PC-9 (cell line): ENCODE results near the gene REPS2. TPM values are rescaled to one million over a fixed set of nuclear protein-coding genes. Genes with fewer than 3 reads are reported as not detected.

Experiments
- BruUV-seq: library from RNA; stranded (reverse); fragments of 400-500 nt; replicated peaks from 2 replicates; lab custom pipeline; 2021; lab: Mats Ljungman, UMichigan
- CTCF ChIA-PET: fragments of 300-600 bp; sonication (Branson Sonifier 250); formaldehyde crosslinking; loops from one replicate; lab custom pipeline; 2022; ENCODE audit warnings: antibody characterized with exemption; lab: Charles Lee
- POLR2A ChIA-PET: fragments of 300-600 bp; sonication (Branson Sonifier 250); formaldehyde crosslinking; loops from one replicate; lab custom pipeline; 2022; ENCODE audit warnings: antibody characterized with exemption; ENCODE audit not compliant: unreplicated experiment; lab: Charles Lee
- DNase-seq, 2 experiments: peaks; one replicate each; pipeline versions ENCODE4 v3.0.0 to v3.0.0-alpha.2; 2015 to 2022; ENCODE audit warnings: mixed read lengths in 1 of 2
- H2AFZ ChIP-seq: fragments of 200-600 bp; sonication (generic); 2 replicates; pipeline ENCODE4 v1.8.1; 2017; ENCODE audit warnings: antibody characterized with exemption
- H3F3A ChIP-seq: fragments of 200-600 bp; sonication (generic); 2 replicates; pipeline ENCODE4 v1.8.1; 2017; ENCODE audit warnings: antibody characterized with exemption, mild to moderate bottlenecking, low read depth; ENCODE audit not compliant: insufficient read depth
- H3K27ac ChIP-seq: fragments of 200-600 bp; sonication (generic); 2 replicates; pipeline ENCODE4 v1.6.1; 2016; ENCODE audit warnings: mixed run types
- H3K27me3 ChIP-seq: fragments of 200-600 bp; sonication (generic); 2 replicates; pipeline ENCODE4 v1.6.1; 2016; ENCODE audit warnings: low read depth, mixed run types; ENCODE audit not compliant: insufficient read depth
- H3K36me3 ChIP-seq: fragments of 200-600 bp; sonication (generic); 2 replicates; pipeline ENCODE4 v1.6.1; 2016; ENCODE audit warnings: low read depth, mixed run types
- H3K4me1 ChIP-seq: fragments of 200-600 bp; sonication (generic); replicated peaks from 2 replicates; pipeline ENCODE4 v1.6.1; 2016; ENCODE audit warnings: mixed run types; ENCODE audit not compliant: insufficient read depth
- H3K4me2 ChIP-seq: fragments of 200-600 bp; sonication (generic); 2 replicates; pipeline ENCODE4 v1.6.1; 2017; ENCODE audit warnings: mixed run types
- H3K4me3 ChIP-seq: fragments of 200-600 bp; sonication (generic); 2 replicates; pipeline ENCODE4 v1.6.1; 2016; ENCODE audit warnings: mixed run types
- H3K79me2 ChIP-seq: fragments of 200-600 bp; sonication (generic); 2 replicates; pipeline ENCODE4 v1.6.1; 2017; ENCODE audit warnings: low read depth, mixed run types
- H3K9me2 ChIP-seq: fragments of 200-600 bp; sonication (generic); 2 replicates; pipeline ENCODE4 v1.8.1; 2017; ENCODE audit warnings: mild to moderate bottlenecking; ENCODE audit not compliant: insufficient read depth
- H3K9me3 ChIP-seq: fragments of 200-600 bp; sonication (generic); 2 replicates; pipeline ENCODE4 v1.8.1; 2016; ENCODE audit warnings: low read depth; ENCODE audit not compliant: insufficient read depth
- H4K20me1 ChIP-seq: fragments of 200-600 bp; sonication (generic); 2 replicates; pipeline ENCODE4 v1.8.1; 2017; ENCODE audit not compliant: insufficient read depth
- CTCF ChIP-seq: fragments of 200-600 bp; sonication (generic); conservative IDR thresholded peaks from 2 replicates; pipeline ENCODE4 v1.6.1; 2017; ENCODE audit warnings: mixed run types, antibody characterized with exemption, mild to moderate bottlenecking, moderate library complexity
- EZH2 ChIP-seq: fragments of 200-600 bp; sonication (generic); IDR thresholded peaks from 2 replicates; pipeline ENCODE4 v1.8.0; 2017; ENCODE audit warnings: antibody characterized with exemption, low read depth
- intact Hi-C: fragments of 100-400 bp; cut with micrococcal nuclease; formaldehyde crosslinking; loops from one replicate; pipeline ENCODE4 v1.10.0; 2022; ENCODE audit not compliant: unreplicated experiment
- total RNA-seq: library from RNA; stranded (reverse); gene quantifications from 2 replicates; pipeline ENCODE4 v1.2.3, GENCODE V29; 2021

Gene REPS2
- total RNA-seq, 1 experiment from 2014 or later = 29.2 TPM

- Histone ChIP-seq H3F3A (no peaks in the 10 kb centered on the region), H3K4me1 (no peaks in the 10 kb centered on the region), H3K4me3 (no peak overlapping the region), H3K9me3 (no peaks in the 10 kb centered on the region), H3K36me3 (no peaks in the 10 kb centered on the region), H3K9me2 (no peaks in the 10 kb centered on the region), H2AFZ (no peak overlapping the region), H3K27ac (no peak overlapping the region), H3K79me2 (no peaks in the 10 kb centered on the region), H3K27me3 (no peaks in the 10 kb centered on the region), H4K20me1 (no peaks in the 10 kb centered on the region), H3K4me2 (no peak overlapping the region)
- intact Hi-C loops = no loop called here
- POLR2A ChIA-PET = no interaction called here
- CTCF ChIA-PET = no interaction called here
- no TSS peak for BruUV-seq
- DNase-seq = no peak
- TF ChIP-seq CTCF = no peak
- no peak for TF ChIP-seq EZH2
Observed at GRCh38 chrX:16978193-16978984, 31.9 kb downstream of the REPS2 start.

GRCh38 chrX:16979226-16979625, 32.8 kb downstream of the REPS2 start:
- H3F3A ChIP-seq = no peaks in the 10 kb centered on the region
- BruUV-seq = no TSS peak
- H3K9me2 ChIP-seq = no peaks in the 10 kb centered on the region
- TF ChIP-seq EZH2 (no peak), CTCF (no peak)
- no peak overlapping the region for H3K4me2 ChIP-seq
- ChIA-PET CTCF (no interaction called here), POLR2A (no interaction called here)
- intact Hi-C loops = no loop called here
- H3K79me2 ChIP-seq = no peaks in the 10 kb centered on the region
- H3K27ac ChIP-seq = no peak overlapping the region
- no peaks in the 10 kb centered on the region for H3K36me3 ChIP-seq
- H3K27me3 ChIP-seq = no peaks in the 10 kb centered on the region
- H3K9me3 ChIP-seq = no peaks in the 10 kb centered on the region
- no peaks in the 10 kb centered on the region for H4K20me1 ChIP-seq
- H3K4me3 ChIP-seq = no peak overlapping the region
- no peak for DNase-seq
- H3K4me1 ChIP-seq = no peaks in the 10 kb centered on the region
- no peak overlapping the region for H2AFZ ChIP-seq

- no peaks in the 10 kb centered on the region for H4K20me1 ChIP-seq
- H3K4me3 ChIP-seq = no peak overlapping the region
- no peak for DNase-seq
- no peaks in the 10 kb centered on the region for H3K4me1 ChIP-seq
- H3K9me3 ChIP-seq = no peaks in the 10 kb centered on the region
- CTCF ChIA-PET = no interaction called here
- POLR2A ChIA-PET = no interaction called here
- intact Hi-C loops = no loop called here
- H3K27me3 ChIP-seq = no peaks in the 10 kb centered on the region
- TF ChIP-seq EZH2 (no peak), CTCF (no peak)
- no peak overlapping the region for H3K4me2 ChIP-seq
- H3F3A ChIP-seq = no peaks in the 10 kb centered on the region
- H3K27ac ChIP-seq = no peak overlapping the region
- no TSS peak for BruUV-seq
- H2AFZ ChIP-seq = no peak overlapping the region
- H3K36me3 ChIP-seq = no peaks in the 10 kb centered on the region
- no peaks in the 10 kb centered on the region for H3K79me2 ChIP-seq
- no peaks in the 10 kb centered on the region for H3K9me2 ChIP-seq
Observed at GRCh38 chrX:16981209-16981608, 34.8 kb downstream of the REPS2 start.
